HT1080 (cell line): ENCODE data around the gene CPXCR1. TPM values are rescaled to one million over a fixed set of nuclear protein-coding genes. Genes with fewer than 3 reads are reported as not detected.
"Not testable (repeated sequence)": the region's sequence is repeated elsewhere in the genome, so short reads cannot be mapped to it uniquely, and the experiment has no call there.

Experiments used
- DNase-seq: peaks from one replicate; pipeline ENCODE4 v3.0.0-alpha.2; 2015; ENCODE audit warnings: low read depth
- polyA plus RNA-seq, 2 experiments: library from polyadenylated mRNA; depleted of rRNA; stranded (reverse); fragments of >200 nt; gene quantifications; 2 replicates each; pipeline ENCODE4 v1.2.3, GENCODE V29; 2015
- total RNA-seq: library from RNA; depleted of rRNA; stranded (reverse); fragments of >200 nt; shearing (Covaris generic); gene quantifications from 2 replicates; pipeline ENCODE4 v1.2.3, GENCODE V29; 2014; rRNA removed

The CPXCR1 gene
- total RNA-seq, result 0.07 TPM in 1 of 2 replicates, not detected in the other
- 0.05 and 0.07 TPM in 2 replicates for polyA plus RNA-seq (2015; cell fraction: cytosol; rRNA removed)
- 0.11 TPM in 1 of 2 replicates, not detected in the other for polyA plus RNA-seq (2015; cell fraction: nucleus; rRNA removed)

GRCh38 chrX:88746925-88747324 lies at the start of gene CPXCR1:
Gene CPXCR1, plus strand, starts transcription at chrX:88747225. Its CDS starts 6,190 bp downstream, at chrX:88753415.
- DNase-seq, result peak; percentile 0

- no peak for DNase-seq
These were observed 11.2 kb upstream of the CPXCR1 start for GRCh38 chrX:88735835-88736234.

- DNase-seq, result not testable (repeated sequence)
These were observed 810 bp upstream of the CPXCR1 start for GRCh38 chrX:88746215-88746614.

GRCh38 chrX:88752339-88752738 lies 5.3 kb downstream of the CPXCR1 start:
- not testable (repeated sequence) for DNase-seq

- DNase-seq, result no peak
These were observed 42.8 kb downstream of the CPXCR1 start for GRCh38 chrX:88789825-88790224.
